ENCODE measurements around the gene HCK.

Gene HCK

DNA sequence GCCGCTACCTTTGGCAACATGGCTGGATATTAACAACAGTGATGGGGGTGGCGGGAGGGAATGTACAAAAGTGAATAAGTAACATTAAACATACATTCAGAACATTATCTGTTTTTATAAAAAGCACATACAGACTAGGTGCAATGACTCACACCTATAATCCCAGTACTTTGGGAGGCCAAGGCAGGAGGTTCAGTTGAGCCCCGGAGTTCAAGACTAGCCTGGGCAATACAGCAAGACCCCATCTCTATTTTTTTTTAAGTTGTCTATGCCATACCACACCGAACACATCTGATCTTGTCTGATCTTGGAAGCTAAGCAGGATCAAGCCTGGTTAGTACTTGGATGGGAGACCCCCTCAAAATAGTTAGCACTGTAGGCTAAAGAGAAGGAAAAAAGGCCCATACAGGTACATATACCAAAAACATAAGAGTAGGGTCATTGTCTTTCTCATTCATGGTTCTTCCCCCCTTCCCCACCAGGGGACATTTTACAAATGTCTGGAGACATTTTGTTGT is 1.7 kb upstream of the HCK start:
- in situ Hi-C loops (cut with HindIII; ENCODE audit: low sequenced_read_pairs), result no loop called here
- no peak overlapping the region for H3K4me3 ChIP-seq (ENCODE audit: low read depth, low read length)
- no peak for TF ChIP-seq CTCF (IDR thresholded peaks at IDR 0.05; ENCODE audit: low read depth, low read length)
- DNase-seq (ENCODE audit: low read depth, low spot score), result no peak

- TF ChIP-seq CTCF (IDR thresholded peaks at IDR 0.05; ENCODE audit: low read depth, low read length), result no peak
- H3K4me3 ChIP-seq (ENCODE audit: low read depth, low read length), result no peak overlapping the region
- in situ Hi-C loops (cut with HindIII; ENCODE audit: low sequenced_read_pairs), result no loop called here
- DNase-seq (ENCODE audit: low read depth, low spot score), result no peak
These were observed 1.0 kb upstream of the HCK start for GRCh38 chr20:32050851-32051556.

GRCh38 chr20:32051720-32052089 is 337 bp upstream of the HCK start:
- in situ Hi-C loops (cut with HindIII; ENCODE audit: low sequenced_read_pairs), result no loop called here
- H3K4me3 ChIP-seq (ENCODE audit: low read depth, low read length), result no peak overlapping the region
- no peak for TF ChIP-seq CTCF (IDR thresholded peaks at IDR 0.05; ENCODE audit: low read depth, low read length)
- no peak for DNase-seq (ENCODE audit: low read depth, low spot score)

- H3K4me3 ChIP-seq (ENCODE audit: low read depth, low read length), result no peak overlapping the region
- no peak for TF ChIP-seq CTCF (IDR thresholded peaks at IDR 0.05; ENCODE audit: low read depth, low read length)
These were observed 828 bp downstream of the HCK start for GRCh38 chr20:32052778-32053362.

GRCh38 chr20:32053648-32054047 is 1.6 kb downstream of the HCK start:
- H3K4me3 ChIP-seq (ENCODE audit: low read depth, low read length), result no peak overlapping the region
- DNase-seq (ENCODE audit: low read depth, low spot score), result no peak
- no peak for TF ChIP-seq CTCF (IDR thresholded peaks at IDR 0.05; ENCODE audit: low read depth, low read length)
- in situ Hi-C loops (cut with HindIII; ENCODE audit: low sequenced_read_pairs), result no loop called here

More at GRCh38 chr20:32052778-32053362, 828 bp downstream of the HCK start:
- no peak for DNase-seq (ENCODE audit: low read depth, low spot score)
- in situ Hi-C loops (cut with HindIII; ENCODE audit: low sequenced_read_pairs), result no loop called here

DNA sequence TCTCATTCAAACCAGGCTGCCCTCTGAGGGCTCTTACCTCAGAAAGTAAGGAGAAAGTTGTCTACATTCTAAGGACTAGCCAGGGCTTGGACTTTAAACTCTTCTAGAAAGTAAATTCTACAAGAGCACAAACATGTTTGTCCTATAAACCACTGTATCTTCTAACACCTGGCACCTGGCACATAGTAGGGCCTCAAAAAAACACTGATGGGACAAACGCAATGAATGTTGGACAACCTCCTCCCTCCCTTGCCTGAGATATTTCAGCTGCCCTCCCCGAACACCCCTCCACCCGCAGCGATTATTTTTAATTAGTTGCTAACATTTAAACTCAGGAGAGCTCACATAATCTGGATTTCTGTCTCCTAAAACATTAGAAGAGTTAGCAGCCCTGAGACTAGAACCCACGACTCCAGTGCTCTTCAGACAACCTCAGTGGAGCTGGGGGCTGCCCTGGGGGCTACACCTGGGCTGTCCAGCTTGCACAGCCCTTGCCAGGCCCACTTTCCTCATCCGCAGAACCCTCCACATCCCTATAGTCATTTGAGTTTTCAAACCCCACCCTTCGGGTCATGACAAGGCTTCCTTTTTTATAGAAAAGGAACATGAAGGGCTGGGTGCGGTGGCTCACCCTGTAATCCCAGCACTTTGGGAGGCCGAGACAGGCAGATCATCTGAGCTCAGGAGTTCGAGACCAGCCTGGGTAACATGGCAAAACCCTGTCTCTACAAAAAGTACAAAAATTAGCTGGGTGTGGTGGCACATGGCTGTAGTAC is 4.9 kb downstream of the HCK start:
- DNase-seq (ENCODE audit: low read depth, low spot score), result no peak
- no peak for TF ChIP-seq CTCF (IDR thresholded peaks at IDR 0.05; ENCODE audit: low read depth, low read length)
- in situ Hi-C loops (cut with HindIII; ENCODE audit: low sequenced_read_pairs), result no loop called here
- no peak overlapping the region for H3K4me3 ChIP-seq (ENCODE audit: low read depth, low read length)
